ENCODE measurements around the gene ARID5B.

The ARID5B gene

DNA sequence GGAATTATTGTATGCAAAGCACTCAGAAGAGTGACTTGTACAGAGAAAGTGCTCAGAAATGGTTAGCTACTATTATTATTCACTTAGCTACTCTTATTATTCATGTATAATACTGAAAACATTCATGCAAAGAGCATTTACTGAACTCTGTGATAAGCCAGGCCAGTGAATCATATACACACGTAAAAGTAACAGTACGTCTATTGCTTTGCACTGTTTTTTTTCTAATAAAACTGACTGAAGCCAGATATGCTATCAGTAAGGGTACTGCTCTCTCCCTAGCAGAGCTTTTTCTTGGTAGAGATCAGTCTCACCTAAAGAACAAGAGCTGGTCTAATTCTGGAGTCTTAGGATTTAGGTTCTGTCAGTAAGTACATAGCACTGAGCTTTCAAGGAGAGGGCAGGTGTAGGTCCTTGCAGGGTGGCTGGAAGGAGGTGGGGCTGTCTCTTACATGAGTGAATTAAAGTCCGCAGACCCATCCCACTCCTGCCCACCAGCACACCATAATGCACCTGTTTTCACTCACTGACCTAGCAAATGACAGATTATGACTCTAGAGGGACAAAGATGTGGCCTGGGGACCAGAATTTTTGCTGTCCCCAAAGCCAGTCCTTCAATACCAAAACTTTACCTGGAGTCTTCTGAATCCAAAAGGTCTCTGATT is 145.9 kb downstream of the ARID5B start:
- in situ Hi-C loops (cut with MboI; ENCODE audit: low sequenced_read_pairs), result no loop called here

DNA sequence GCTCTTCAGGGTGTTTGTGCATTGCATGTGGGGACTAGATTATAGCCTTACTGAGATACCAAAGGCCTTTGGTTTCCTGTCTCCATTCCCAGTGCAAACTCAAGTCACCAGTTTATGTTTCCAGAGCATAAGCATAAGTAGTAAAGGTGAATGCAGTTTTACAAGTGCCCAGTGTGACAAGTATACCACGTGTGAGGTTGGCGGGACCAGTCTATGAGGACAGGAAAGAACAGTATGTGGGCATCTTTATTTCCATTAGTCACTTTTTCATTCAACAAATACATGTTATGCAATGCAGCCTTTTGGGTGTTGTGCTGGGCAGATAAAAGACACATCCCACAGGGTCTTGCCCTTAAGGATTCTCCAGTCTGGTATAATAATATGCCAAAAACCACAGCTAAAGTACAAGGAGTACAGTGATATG is 146.5 kb downstream of the ARID5B start:
- in situ Hi-C loops (cut with MboI; ENCODE audit: low sequenced_read_pairs), result no loop called here

DNA sequence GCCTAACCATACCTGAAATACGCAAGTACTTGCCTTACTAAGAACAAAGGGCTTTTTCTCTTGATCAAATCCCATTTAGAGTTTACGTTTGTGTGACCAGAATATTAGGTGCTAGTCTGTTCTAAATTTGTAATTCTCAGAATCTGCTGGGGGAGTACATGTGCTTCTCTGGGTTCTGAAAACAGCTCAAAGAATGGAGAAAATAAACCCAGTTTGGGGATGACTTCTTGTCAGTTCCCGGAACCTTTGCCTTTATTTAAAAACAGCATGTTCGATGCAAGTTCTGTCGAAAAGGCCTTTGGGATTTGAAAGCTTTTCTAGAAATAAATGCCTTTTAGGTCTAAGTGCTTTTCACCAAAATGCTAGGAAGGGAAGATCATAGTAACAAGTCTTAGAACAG is 147.0 kb downstream of the ARID5B start:
- in situ Hi-C loops (cut with MboI; ENCODE audit: low sequenced_read_pairs), result no loop called here

DNA sequence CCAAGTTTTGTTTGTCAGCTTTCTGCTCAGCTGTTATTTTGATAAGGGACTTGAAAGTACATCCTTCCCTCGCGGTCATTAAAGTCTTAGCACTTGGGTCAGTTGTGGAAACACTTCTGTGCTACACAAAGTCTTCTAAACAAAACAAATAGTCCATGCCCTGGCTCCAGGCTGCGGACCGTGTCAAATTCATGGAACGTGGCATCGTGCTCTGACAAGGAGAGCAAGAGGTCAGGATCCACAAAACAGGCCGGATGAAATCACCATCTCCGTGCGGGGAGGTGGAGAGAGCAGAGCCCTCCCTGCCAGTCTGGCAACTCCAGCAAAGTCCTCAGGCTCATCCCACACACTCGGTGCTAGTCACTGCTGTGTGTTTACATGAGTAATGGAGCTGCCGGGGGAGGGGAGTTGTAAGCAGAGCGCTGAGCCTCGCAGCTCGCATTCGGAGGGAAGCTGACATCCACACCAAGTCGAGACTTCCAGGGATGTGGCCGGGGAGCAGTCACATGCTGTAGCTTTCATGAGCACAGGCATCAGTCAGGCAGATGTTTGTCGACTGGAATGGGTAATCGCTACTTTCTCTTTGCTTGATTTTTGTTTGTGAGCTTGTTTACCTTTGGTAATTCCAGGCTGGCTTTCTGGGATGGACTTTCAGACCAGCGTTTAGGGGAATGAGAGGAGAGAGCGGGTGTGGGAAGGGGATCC is 147.6 kb downstream of the ARID5B start:
- in situ Hi-C loops (cut with MboI; ENCODE audit: low sequenced_read_pairs), result no loop called here

DNA sequence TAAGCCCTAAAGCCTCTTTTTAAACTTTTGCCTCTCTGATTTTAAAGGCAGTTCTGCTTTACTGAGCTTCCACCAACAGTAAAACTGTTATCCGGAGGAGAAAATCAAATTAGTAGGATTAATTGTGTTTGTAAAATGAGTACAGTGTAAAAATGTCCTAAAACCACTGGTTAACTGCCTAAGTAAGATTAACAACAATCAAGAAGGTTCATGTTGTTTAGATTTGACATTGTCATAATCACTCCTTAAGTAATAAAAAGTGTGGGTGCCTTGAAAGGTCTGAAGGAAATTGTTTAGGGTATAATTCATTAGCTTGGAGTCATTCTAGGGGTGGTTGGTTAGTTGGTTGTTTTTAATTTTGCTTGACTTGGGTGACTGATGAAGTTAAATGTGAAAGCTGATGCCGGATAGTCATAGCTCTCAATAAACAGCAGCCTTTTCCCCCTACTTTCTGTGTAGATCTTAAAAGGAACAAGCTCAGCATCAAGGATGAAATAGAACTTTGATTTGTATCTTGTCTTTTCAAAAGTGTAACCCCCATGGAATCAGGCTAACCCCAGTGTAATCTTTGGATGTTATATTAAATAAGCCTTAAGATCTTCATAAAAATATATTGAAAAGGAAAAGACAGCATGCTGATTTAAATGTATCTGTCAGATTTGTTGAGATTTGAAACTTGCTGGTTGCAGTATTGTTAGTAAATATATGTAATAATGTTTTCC is 148.3 kb downstream of the ARID5B start:
- in situ Hi-C loops (cut with MboI; ENCODE audit: low sequenced_read_pairs), result no loop called here

DNA sequence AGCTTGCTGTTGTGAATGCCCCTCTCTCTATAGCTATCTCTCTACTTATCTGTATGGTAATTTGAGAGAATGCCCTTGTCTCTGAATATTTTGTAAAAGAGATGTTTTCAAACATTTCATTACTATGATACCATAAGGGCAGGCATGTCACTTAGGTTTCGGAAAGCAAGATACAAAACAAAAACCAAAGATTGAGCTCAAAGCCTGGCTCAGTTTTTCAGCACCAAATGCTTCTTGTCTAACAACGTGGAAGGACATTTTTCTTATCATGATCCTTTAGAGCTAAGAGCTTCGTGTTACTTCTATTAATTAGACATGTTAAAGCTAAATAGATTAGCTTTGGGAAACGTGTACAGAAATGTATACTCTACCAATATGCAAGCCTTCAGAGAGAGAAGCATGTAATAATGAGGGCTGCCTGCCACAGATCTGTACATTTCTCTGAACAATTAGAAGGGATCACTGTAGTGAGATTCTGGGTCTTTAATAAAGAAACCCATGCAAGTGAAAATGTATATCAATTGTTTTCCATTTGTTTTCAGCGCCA is 148.9 kb downstream of the ARID5B start:
- in situ Hi-C loops (cut with MboI; ENCODE audit: low sequenced_read_pairs), result no loop called here

DNA sequence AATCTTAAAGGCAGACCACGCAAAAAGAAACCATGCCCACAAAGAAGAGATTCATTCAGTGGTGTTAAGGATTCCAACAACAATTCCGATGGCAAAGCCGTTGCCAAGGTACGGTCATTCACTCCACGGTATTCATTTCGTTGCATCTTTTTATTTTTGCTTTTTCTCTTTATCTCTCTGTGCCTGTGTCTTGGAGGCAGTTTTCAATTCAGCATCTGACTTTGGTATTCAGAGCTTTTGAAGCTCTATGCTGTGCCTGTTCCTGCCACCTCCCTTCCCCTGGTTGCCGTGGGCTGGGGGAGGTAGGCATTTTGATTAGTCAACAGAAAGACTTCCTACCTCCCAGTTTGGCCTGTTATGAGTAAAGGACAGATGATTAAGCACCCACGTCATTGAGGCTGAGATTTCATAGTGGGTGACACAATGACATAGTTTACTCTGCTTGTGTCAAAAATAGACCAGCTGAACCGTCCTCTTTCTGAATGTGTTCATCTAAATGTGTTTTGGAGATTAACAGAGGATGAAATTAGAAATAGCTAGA is 149.5 kb downstream of the ARID5B start:
- in situ Hi-C loops (cut with MboI; ENCODE audit: low sequenced_read_pairs), result no loop called here

DNA sequence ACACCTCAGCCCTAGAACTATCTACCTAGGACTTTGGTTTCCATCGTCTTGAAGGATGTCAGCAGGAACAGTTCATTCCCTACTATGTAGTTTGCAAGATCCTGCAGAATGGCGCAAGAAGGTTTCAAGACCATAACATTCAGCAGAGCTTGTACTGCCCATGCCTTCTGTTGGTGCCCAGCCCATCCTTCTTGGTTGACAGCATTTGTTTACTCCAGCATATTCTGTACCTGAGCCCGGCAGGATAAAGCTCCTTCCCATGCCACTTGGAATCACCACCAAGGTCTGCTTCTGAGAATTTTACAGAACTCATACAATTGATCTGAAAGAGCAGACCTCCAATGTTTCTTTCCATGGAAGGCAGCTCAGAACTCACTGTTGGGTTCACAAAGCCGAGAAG is 150.8 kb downstream of the ARID5B start:
- in situ Hi-C loops (cut with MboI; ENCODE audit: low sequenced_read_pairs), result no loop called here

DNA sequence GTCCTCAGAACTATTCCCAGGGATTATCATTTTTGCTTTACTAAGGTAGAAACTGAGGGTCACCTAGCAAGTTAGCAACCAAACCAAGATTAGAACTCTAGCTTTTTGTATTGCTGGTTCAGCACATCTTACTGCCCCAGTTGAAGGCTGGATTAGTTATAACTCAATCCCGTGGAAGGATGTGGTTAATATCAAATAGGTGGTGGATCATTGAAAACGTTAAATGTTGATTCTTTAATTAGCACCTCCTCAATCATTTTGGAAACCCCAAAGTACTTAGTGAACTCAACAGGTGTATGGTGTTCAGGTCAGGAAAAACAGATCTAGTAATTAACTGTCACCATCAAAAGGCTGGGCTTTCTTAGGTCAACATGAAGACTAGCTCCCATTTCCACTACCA is 152.4 kb downstream of the ARID5B start:
- in situ Hi-C loops (cut with MboI; ENCODE audit: low sequenced_read_pairs), result no loop called here

DNA sequence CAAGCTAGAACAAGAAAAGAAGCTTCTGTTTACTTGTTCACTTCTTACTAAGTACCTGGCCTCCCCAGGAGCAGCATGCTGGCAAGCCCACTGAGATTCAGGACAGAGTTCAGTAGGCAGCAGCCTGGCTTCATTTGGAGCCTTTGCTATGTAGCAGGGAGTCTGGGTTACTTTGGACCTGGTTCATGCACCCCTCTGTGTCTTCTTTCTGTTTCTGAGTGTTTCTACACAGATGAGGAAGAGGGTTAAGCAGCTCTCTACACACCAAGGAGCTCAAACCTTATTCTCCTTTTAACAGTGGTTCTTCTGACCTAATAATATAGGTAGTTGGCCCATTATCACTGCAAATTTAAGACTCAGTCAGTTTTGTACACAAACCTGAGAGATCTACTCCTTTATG is 152.9 kb downstream of the ARID5B start:
- in situ Hi-C loops (cut with MboI; ENCODE audit: low sequenced_read_pairs), result no loop called here

DNA sequence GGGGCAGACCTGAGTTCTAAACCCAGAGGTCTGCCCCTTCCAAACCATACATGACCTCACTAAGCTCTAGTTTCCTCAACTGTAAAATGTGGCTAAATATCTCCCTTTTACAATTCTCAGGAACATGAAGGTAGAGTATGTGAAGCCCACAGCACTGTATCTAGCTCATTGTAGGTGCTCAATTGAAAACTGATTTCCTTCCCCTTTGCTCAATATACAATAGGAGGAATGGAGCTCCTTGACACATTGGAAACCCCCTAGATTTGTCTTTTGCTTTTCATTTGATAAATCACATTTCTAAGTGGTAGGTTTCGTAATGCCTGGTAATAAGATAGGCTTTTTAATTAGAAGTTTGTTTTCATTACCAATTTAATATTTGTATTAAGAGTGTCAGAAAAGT is 153.3 kb downstream of the ARID5B start:
- in situ Hi-C loops (cut with MboI; ENCODE audit: low sequenced_read_pairs), result no loop called here

DNA sequence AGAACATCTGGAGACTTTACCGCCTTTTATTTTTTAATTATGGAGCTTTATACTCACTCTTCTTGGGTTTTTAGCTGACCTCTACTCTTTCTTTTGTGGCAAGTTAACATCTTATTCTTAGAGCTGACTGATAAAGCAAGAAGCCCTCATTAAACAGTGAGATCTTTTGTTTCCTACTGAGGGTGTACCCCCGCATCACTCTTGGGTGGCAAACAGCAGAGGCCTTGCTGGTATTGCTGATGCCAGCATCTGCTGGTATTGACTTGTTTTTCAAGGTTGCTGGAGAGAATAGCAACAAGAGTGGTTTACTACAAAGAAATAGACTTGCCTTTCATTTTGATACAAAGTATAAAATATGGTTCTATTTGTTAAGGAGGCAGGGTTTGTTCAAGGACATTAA is 154.7 kb downstream of the ARID5B start:
- in situ Hi-C loops (cut with MboI; ENCODE audit: low sequenced_read_pairs), result no loop called here

DNA sequence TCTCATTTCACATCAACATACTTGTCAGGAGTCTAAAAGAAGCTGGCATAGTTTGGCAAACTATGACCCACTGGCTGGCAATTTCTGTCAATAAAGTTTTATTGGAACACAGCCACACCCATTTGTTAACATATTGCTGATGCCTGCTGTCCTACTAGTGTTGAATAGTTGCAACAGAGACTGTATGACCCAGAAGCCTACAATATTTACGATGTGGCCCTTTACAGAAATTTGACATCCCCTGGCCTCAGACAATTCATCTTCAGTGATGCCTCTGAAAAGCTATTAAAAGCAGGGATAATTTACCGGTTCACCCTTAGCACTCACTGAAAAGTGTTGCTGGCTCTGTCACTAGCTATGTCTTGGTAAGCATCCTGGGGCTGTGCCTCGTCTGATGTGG is 155.2 kb downstream of the ARID5B start:
- in situ Hi-C loops (cut with MboI; ENCODE audit: low sequenced_read_pairs), result no loop called here

DNA sequence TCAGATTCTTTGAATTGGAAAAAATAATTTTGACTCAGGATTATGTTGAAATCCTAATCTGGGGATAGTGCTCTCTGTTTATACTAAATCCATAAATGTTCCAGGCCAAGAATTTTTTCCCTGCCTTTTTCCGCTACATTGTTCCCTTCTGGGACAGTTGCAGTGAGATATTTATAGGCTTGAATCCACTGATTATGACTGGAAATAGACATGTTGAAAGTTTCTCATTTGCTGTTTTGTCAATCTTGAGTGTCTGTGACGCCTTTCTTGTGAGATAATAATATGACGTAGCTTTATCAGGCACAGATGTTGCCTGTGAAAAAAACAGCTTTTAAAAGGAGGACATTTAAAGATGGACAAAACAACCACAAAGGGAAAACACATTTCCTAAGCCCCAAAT is 155.9 kb downstream of the ARID5B start:
- in situ Hi-C loops (cut with MboI; ENCODE audit: low sequenced_read_pairs), result no loop called here

DNA sequence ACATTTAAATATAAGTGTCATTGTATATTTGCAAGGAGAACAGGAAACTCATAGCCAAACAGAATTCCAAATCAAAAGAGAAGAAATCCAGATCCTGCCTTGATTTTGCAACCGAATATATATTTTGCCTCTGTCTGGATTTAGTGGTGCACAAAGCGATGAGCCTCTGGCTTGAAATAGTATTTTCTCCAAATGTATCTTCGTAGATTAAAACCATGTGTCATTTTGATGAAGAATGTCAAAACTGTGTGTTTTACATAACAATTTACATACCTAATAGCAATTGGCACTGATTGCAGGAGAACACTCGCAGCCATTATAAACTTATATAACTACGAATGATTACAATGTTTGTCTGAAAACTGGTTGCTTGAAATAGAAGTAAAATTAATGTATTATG is 156.4 kb downstream of the ARID5B start:
- in situ Hi-C loops (cut with MboI; ENCODE audit: low sequenced_read_pairs), result no loop called here

DNA sequence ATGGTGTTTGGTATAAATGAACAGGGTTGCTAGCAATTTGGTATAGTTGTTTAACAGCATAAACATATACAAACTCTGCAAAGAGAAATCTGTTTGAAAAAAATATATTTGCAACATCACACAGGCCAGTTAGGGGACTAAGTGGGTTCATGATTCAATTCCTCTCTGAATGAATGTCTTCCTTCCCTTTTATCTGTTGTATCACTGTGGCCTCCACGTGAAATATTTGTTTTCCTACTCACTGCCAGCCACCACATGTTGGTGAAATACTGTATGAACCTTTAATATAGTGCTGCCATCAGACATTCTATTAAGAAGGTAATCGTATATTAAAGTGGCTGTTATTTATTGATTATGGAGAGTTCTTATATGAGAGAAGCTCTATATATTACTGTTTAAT is 157.0 kb downstream of the ARID5B start:
- in situ Hi-C loops (cut with MboI; ENCODE audit: low sequenced_read_pairs), result no loop called here

DNA sequence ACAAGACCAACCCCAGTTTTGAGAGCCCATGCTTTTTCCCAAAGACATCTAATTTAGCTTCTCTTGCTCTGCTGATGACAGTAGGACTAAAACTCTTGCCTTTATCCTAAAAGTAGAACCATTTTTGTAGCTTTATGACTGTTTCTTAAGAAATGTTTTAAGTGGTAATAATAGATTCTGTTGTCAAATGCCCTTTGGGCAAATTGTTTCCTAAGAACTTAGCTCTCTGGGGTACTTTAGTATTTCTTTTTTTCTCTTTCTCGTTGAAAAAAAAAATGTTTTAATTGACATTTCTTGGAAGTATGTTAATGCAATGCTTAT is 157.4 kb downstream of the ARID5B start:
- in situ Hi-C loops (cut with MboI; ENCODE audit: low sequenced_read_pairs), result no loop called here

DNA sequence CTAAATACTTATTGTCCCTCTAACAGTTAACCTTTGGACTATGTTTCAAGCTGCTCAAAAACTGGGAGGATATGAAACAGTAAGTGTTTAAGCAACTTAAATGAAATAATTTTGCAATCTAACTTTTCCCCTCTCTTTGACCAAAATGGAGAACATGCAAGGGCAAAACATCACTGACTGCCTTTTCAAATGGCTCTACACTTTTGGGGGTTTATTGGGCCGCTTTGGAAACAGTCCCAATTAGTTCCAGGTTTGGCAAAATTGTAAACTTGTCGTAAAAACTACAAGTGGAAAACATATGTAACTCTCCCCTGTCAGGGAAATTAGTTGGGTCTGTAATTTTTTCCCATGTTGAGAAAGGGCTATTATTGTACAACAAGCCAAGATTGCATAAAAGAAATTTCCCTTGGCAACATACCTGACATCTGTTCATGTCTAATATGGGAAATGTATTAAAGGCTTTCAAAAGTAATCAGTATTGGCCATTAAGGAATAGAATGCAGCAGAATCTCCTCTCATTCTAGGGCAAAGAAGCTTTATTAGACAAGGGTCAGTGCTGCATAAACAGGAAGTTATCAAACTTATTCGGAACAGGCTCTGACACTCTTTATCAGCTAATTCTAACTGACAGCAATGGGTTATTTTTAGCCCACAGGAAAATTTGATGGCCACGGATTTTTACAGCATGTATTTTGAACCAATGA is 157.9 kb downstream of the ARID5B start:
- in situ Hi-C loops (cut with MboI; ENCODE audit: low sequenced_read_pairs), result no loop called here

DNA sequence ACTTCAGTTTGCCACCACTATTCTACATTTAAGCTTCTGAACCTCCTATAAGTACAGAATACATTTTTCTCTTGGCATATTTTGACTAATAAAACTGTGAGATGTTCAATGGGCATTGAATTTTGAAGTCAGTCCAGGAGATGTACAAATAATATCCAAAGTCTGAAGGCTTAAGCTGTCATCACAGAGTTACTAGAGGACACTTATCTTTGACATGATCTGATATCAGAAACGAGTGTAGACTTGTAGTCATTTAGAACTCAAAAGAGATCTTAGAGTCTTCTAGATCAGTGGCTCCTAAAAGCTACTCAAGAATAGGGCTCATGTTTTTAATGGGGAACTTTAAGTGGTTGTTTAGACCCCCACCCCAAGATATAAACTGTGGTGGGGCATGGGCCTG is 160.5 kb downstream of the ARID5B start:
- in situ Hi-C loops (cut with MboI; ENCODE audit: low sequenced_read_pairs), result no loop called here

DNA sequence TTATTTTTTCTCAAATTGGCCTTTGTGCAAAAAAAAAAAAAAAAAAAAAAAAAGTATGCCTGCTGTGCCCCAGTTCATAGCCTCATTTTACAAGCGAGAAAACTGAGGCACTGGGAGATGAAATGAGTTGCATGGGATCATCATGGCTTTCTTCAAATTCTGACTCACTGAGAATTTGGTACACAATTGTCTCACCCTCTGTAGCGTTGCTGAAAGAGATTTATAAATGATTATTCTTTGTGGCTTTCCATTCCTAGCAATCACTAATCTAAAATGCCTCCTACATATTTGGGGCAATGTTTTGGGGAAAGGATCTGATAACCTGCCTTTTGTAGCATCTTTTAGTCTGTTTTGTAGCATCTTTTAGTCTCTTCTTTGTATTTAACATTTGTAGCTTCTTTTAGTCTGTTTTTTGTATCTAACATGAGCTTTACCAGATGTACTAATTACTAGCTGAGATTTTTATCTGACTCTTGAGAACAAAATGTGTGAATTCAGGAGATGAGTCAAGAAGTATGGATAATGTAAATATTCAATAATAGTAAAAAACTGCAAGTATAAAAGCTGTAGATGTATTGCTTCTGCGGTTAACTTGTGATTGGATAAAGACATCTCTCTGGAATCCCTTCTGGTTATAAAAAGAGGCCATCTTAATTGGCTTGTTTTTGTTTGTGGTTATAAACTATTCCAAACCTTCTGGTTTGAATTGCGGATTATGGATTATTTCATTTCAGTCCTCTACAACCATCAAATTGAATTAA is 161.4 kb downstream of the ARID5B start:
- in situ Hi-C loops (cut with MboI; ENCODE audit: low sequenced_read_pairs), result no loop called here

All from HL-60/S4 treated with retinoic acid at 250 ng/mL for 4 days and 3 days (cell line).